GM23338 (cell line): Measurements from ENCODE around the gene MBD5. TPM values are rescaled to one million over a fixed set of nuclear protein-coding genes. Genes with fewer than 3 reads are reported as not detected.

Experiments used
- ATAC-seq: fragments of 200-7000 bp; cut with Tn5 transposase; 3 replicates; pipeline ENCODE4 v1.9.1; 2020
- DNase-seq: peaks from one replicate; pipeline ENCODE4 v3.0.0-alpha.2; 2015; ENCODE audit warnings: low spot score
- H2AFZ ChIP-seq: fragments of 200-600 bp; sonication (generic); 2 replicates; pipeline ENCODE4 v1.8.0; 2016; ENCODE audit warnings: antibody characterized with exemption, mild to moderate bottlenecking, moderate library complexity
- H3F3A ChIP-seq: fragments of 200-600 bp; sonication (generic); replicated peaks from 2 replicates; pipeline ENCODE4 v1.8.0; 2017; ENCODE audit warnings: antibody characterized with exemption, mixed run types, low read depth
- H3K27ac ChIP-seq: fragments of 200-600 bp; sonication (generic); 2 replicates; pipeline ENCODE4 v1.6.1; 2016; ENCODE audit warnings: low read depth
- H3K27me3 ChIP-seq: fragments of 200-600 bp; sonication (generic); 2 replicates; pipeline ENCODE4 v1.8.0; 2016; ENCODE audit warnings: mild to moderate bottlenecking, mixed run types, moderate library complexity; ENCODE audit not compliant: insufficient read depth
- H3K36me3 ChIP-seq: fragments of 200-600 bp; sonication (generic); 2 replicates; pipeline ENCODE4 v1.8.0; 2016; ENCODE audit warnings: mild to moderate bottlenecking; ENCODE audit not compliant: insufficient read depth
- H3K4me1 ChIP-seq: fragments of 200-600 bp; sonication (generic); 2 replicates; pipeline ENCODE4 v1.8.0; 2016; ENCODE audit warnings: mild to moderate bottlenecking, moderate library complexity; ENCODE audit not compliant: insufficient read depth
- H3K4me2 ChIP-seq: fragments of 200-600 bp; sonication (generic); 2 replicates; pipeline ENCODE4 v1.7.1; 2017; ENCODE audit warnings: mixed run types
- H3K4me3 ChIP-seq: fragments of 200-600 bp; sonication (generic); 2 replicates; pipeline ENCODE4 v1.6.1; 2016; ENCODE audit warnings: mixed run types
- H3K79me2 ChIP-seq: fragments of 200-600 bp; sonication (generic); replicated peaks from 2 replicates; pipeline ENCODE4 v1.8.0; 2017; ENCODE audit warnings: mild to moderate bottlenecking; ENCODE audit not compliant: insufficient read depth
- H3K9me2 ChIP-seq: fragments of 200-600 bp; sonication (generic); 2 replicates; pipeline ENCODE4 v1.8.0; 2017; ENCODE audit not compliant: insufficient read depth
- H4K20me1 ChIP-seq: fragments of 200-600 bp; sonication (generic); replicated peaks from 2 replicates; pipeline ENCODE4 v1.8.0; 2017; ENCODE audit warnings: mild to moderate bottlenecking; ENCODE audit not compliant: insufficient read depth
- H3K27ac Mint-ChIP-seq: 2 replicates; pipeline ENCODE4 v1.8.0; 2020; ENCODE audit warnings: inconsistent platforms, mild to moderate bottlenecking, moderate library complexity, mixed read lengths
- H3K27me3 Mint-ChIP-seq: 3 replicates; pipeline ENCODE4 v1.8.0; 2022; ENCODE audit warnings: low read depth, mild to moderate bottlenecking, moderate library complexity, mixed read lengths, inconsistent platforms; ENCODE audit not compliant: insufficient read depth, poor library complexity
- H3K36me3 Mint-ChIP-seq: 3 replicates; pipeline ENCODE4 v1.8.0; 2021; ENCODE audit warnings: low read depth, mild to moderate bottlenecking, inconsistent platforms, moderate library complexity, mixed read lengths
- H3K4me1 Mint-ChIP-seq: 3 replicates; pipeline ENCODE4 v1.8.0; 2020; ENCODE audit warnings: mild to moderate bottlenecking, inconsistent platforms, mixed read lengths
- H3K4me3 Mint-ChIP-seq: 3 replicates; pipeline ENCODE4 v1.8.0; 2021; ENCODE audit warnings: moderate library complexity, mild to moderate bottlenecking, inconsistent platforms, mixed read lengths
- H3K9me3 Mint-ChIP-seq: 3 replicates; pipeline ENCODE4 v1.8.0; 2020; ENCODE audit warnings: moderate library complexity, mild to moderate bottlenecking, inconsistent platforms, mixed read lengths
- CREB1 ChIP-seq: fragments of 250-450 bp; sonication (Bioruptor Pico); IDR thresholded peaks from 2 replicates; pipeline ENCODE4 v1.5.0; 2020; ENCODE audit warnings: low read depth, mild to moderate bottlenecking, moderate library complexity
- CTCF ChIP-seq, 2 experiments: fragments of 200-600 bp in 1 of 2; sonication (generic) in 1 of 2; conservative IDR thresholded peaks; 2 replicates each; pipeline versions ENCODE4 v1.5.1 to v1.6.1; 2016 to 2017; ENCODE audit warnings: antibody characterized with exemption in 2 of 2, low read depth in 2 of 2, mild to moderate bottlenecking in 2 of 2, moderate library complexity in 1 of 2
- ETS1 ChIP-seq: IDR thresholded peaks from 2 replicates; pipeline ENCODE4 v1.6.1; 2016; ENCODE audit warnings: antibody characterized with exemption
- EZH2 ChIP-seq: fragments of 200-600 bp; sonication (generic); IDR thresholded peaks from one replicate; pipeline ENCODE4 v1.8.0; 2017; ENCODE audit warnings: antibody characterized with exemption, mild to moderate bottlenecking, low read depth; ENCODE audit not compliant: unreplicated experiment
- EZH2phosphoT487 ChIP-seq: fragments of 200-600 bp; sonication (generic); IDR thresholded peaks from one replicate; pipeline ENCODE4 v1.8.1; 2018; ENCODE audit warnings: antibody characterized with exemption; ENCODE audit not compliant: unreplicated experiment
- JUNB ChIP-seq: IDR thresholded peaks from one replicate; pipeline ENCODE4 v1.6.1; 2016; ENCODE audit warnings: antibody characterized with exemption; ENCODE audit not compliant: unreplicated experiment
- NANOG ChIP-seq: IDR thresholded peaks from 2 replicates; pipeline ENCODE4 v1.6.1; 2016; ENCODE audit warnings: antibody characterized with exemption, borderline replicate concordance
- POLR2AphosphoS5 ChIP-seq: IDR thresholded peaks from 2 replicates; pipeline ENCODE4 v1.6.1; 2016; ENCODE audit warnings: antibody characterized with exemption, low read depth
- REST ChIP-seq: IDR thresholded peaks from one replicate; pipeline ENCODE4 v1.6.1; 2018; ENCODE audit warnings: antibody characterized with exemption; ENCODE audit not compliant: unreplicated experiment
- STAT1 ChIP-seq: IDR thresholded peaks from one replicate; pipeline ENCODE4 v1.6.1; 2016; ENCODE audit warnings: antibody characterized with exemption; ENCODE audit not compliant: unreplicated experiment
- ZNF114 ChIP-seq: fragments of 250-450 bp; sonication (Bioruptor Pico); IDR thresholded peaks from 2 replicates; pipeline ENCODE4 v1.5.0; 2020; ENCODE audit warnings: mild to moderate bottlenecking, moderate library complexity
- ZNF331 ChIP-seq: fragments of 250-450 bp; sonication (Bioruptor Pico); IDR thresholded peaks from 2 replicates; pipeline ENCODE4 v1.5.0; 2020; ENCODE audit warnings: low read depth, mild to moderate bottlenecking, moderate library complexity
- ZNF462 ChIP-seq: fragments of 250-450 bp; sonication (Bioruptor Pico); IDR thresholded peaks from 2 replicates; pipeline ENCODE4 v1.5.0; 2020; ENCODE audit warnings: mild to moderate bottlenecking, moderate library complexity
- polyA plus RNA-seq: library from polyadenylated mRNA; unstranded; fragments of >200 nt; fragmentation: Nextera tagmentation; extraction: Ambion mirVana; gene quantifications from 2 replicates; pipeline ENCODE4 v1.2.1, GENCODE V29; 2016
- total RNA-seq: library from RNA; depleted of rRNA; stranded (reverse); fragments of >200 nt; shearing (Covaris generic); gene quantifications from 2 replicates; pipeline ENCODE4 v1.2.3, GENCODE V29; 2014

Gene MBD5
- total and polyA plus RNA-seq, 2 experiments from 2014 or later = 16.2 to 23.1 TPM

- H4K20me1 ChIP-seq = no peaks in the 10 kb centered on the region
- H3K27me3 Mint-ChIP-seq = no peaks in the 10 kb centered on the region
- no peaks in the 10 kb centered on the region for H3K36me3 ChIP-seq
- H3F3A ChIP-seq = no peaks in the 10 kb centered on the region
- H3K4me3 ChIP-seq = no peak overlapping the region
- no peak overlapping the region for H3K27ac ChIP-seq
- no peak overlapping the region for H3K27ac Mint-ChIP-seq
- no peaks in the 10 kb centered on the region for H3K27me3 ChIP-seq
- no peak overlapping the region for H3K4me3 Mint-ChIP-seq
- H3K4me1 ChIP-seq = no peaks in the 10 kb centered on the region
- H3K9me2 ChIP-seq = no peaks in the 10 kb centered on the region
- H3K9me3 Mint-ChIP-seq = no peaks in the 10 kb centered on the region
- H3K36me3 Mint-ChIP-seq = no peaks in the 10 kb centered on the region
- no peaks in the 10 kb centered on the region for H3K79me2 ChIP-seq
- TF ChIP-seq ZNF114 = no peak
- no peak for TF ChIP-seq CREB1 (CRISPR knock-in tag)
- no peak for TF ChIP-seq ZNF462 (CRISPR knock-in tag)
- no peak for TF ChIP-seq STAT1
- TF ChIP-seq NANOG = no peak
- TF ChIP-seq POLR2AphosphoS5 = no peak
- TF ChIP-seq EZH2 = no peak
- TF ChIP-seq REST = no peak
- TF ChIP-seq JUNB = no peak
- no peak for TF ChIP-seq EZH2phosphoT487
- TF ChIP-seq ZNF331 (CRISPR knock-in tag) = no peak
- TF ChIP-seq ETS1 = no peak
- no peak for TF ChIP-seq CTCF (conservative IDR thresholded peaks at IDR 0.05; ENCODE audit: low read depth in 2 of 2)
- H2AFZ ChIP-seq = no peak overlapping the region
- H3K4me1 Mint-ChIP-seq = peaks cover 3% of the 10 kb centered on the region; the same call in 1 of the 3 replicates
- no peak overlapping the region for H3K4me2 ChIP-seq
- DNase-seq = no peak
- no peak for ATAC-seq
Observed at GRCh38 chr2:148162871-148163270, 142.0 kb downstream of the MBD5 start.
